ENCODE data around the gene CUX1. TPM values are rescaled to one million over a fixed set of nuclear protein-coding genes. Genes with fewer than 3 reads are reported as not detected.

The CUX1 gene
- total RNA-seq, 1 donor from 2014 or later, result 101 TPM

GRCh38 chr7:102288285-102288930 is 471.0 kb downstream of the CUX1 start:
- no peak for DNase-seq (ENCODE audit: low spot score in 2 of 2)
- TF ChIP-seq, protein P1, sequence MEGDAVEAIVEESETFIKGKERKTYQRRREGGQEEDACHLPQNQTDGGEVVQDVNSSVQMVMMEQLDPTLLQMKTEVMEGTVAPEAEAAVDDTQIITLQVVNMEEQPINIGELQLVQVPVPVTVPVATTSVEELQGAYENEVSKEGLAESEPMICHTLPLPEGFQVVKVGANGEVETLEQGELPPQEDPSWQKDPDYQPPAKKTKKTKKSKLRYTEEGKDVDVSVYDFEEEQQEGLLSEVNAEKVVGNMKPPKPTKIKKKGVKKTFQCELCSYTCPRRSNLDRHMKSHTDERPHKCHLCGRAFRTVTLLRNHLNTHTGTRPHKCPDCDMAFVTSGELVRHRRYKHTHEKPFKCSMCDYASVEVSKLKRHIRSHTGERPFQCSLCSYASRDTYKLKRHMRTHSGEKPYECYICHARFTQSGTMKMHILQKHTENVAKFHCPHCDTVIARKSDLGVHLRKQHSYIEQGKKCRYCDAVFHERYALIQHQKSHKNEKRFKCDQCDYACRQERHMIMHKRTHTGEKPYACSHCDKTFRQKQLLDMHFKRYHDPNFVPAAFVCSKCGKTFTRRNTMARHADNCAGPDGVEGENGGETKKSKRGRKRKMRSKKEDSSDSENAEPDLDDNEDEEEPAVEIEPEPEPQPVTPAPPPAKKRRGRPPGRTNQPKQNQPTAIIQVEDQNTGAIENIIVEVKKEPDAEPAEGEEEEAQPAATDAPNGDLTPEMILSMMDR (IDR thresholded peaks at IDR 0.05), result no peak
- Histone ChIP-seq H3K27me3 (no peaks in the 10 kb centered on the region), H3K36me3 (no peaks in the 10 kb centered on the region), H3K4me1 (peaks cover 5 to 8% of the 10 kb centered on the region in 2 donors), H3K4me3 (peak overlapping the region in 1 of 2 donors; percentile 86), H3K27ac (no peak overlapping the region), H3K9me3 (no peaks in the 10 kb centered on the region)
- intact Hi-C loops (cut with DNase I), result loop anchor here (5.0 kb wide), 1 partner anchor 74 kb away; no protein-coding TSS in a partner anchor

DNA sequence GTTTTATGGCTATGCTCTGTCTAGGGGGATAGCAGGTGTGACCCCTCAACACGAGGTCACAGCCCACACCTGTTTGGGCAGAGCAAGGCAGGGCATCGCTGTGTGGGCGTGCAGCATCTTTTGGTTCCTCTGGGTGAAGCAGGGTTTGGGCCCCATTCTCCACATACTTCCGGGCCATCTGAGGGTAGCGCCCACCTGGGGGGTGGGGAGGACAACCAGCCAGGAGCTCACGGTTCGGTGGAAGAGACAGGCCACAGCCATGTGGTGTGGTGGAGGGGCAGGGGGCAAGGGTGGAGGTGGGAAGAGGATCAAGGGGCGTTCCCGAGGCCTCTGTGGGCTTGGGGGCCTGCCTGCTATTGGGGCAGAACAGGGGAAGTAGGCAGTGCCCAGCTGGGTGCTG is 471.6 kb downstream of the CUX1 start:
- TF ChIP-seq, protein P1 (IDR thresholded peaks at IDR 0.05), result no peak
- intact Hi-C loops (cut with DNase I), result loop anchor here (5.0 kb wide), 1 partner anchor 73 kb away; no protein-coding TSS in a partner anchor
- Histone ChIP-seq H3K36me3 (no peaks in the 10 kb centered on the region), H3K27me3 (no peaks in the 10 kb centered on the region), H3K4me3 (no peak overlapping the region), H3K27ac (no peak overlapping the region), H3K4me1 (peaks cover 5 to 8% of the 10 kb centered on the region in 2 donors), H3K9me3 (no peaks in the 10 kb centered on the region)
- DNase-seq (ENCODE audit: low spot score in 2 of 2), result no peak

GRCh38 chr7:102291056-102291915 is 473.9 kb downstream of the CUX1 start:
- TF ChIP-seq, protein P1 (IDR thresholded peaks at IDR 0.05), result no peak
- H3K27me3 ChIP-seq, result no peaks in the 10 kb centered on the region
- no peaks in the 10 kb centered on the region for H3K36me3 ChIP-seq
- intact Hi-C loops (cut with DNase I), result no loop called here
- peaks cover 5% of the 10 kb centered on the region in 2 donors for H3K4me1 ChIP-seq
- no peak overlapping the region for H3K27ac ChIP-seq
- no peak overlapping the region for H3K4me3 ChIP-seq
- H3K9me3 ChIP-seq, result no peaks in the 10 kb centered on the region
- DNase-seq (ENCODE audit: low spot score in 2 of 2), result no peak

GRCh38 chr7:102291916-102292267 is 474.5 kb downstream of the CUX1 start:
- Histone ChIP-seq H3K4me1 (peaks cover 5% of the 10 kb centered on the region in 2 donors), H3K36me3 (no peaks in the 10 kb centered on the region), H3K9me3 (no peaks in the 10 kb centered on the region), H3K27me3 (no peaks in the 10 kb centered on the region), H3K4me3 (no peak overlapping the region), H3K27ac (no peak overlapping the region)
- intact Hi-C loops (cut with DNase I), result no loop called here
- no peak for DNase-seq (ENCODE audit: low spot score in 2 of 2)
- TF ChIP-seq, protein P1 (IDR thresholded peaks at IDR 0.05), result no peak

DNA sequence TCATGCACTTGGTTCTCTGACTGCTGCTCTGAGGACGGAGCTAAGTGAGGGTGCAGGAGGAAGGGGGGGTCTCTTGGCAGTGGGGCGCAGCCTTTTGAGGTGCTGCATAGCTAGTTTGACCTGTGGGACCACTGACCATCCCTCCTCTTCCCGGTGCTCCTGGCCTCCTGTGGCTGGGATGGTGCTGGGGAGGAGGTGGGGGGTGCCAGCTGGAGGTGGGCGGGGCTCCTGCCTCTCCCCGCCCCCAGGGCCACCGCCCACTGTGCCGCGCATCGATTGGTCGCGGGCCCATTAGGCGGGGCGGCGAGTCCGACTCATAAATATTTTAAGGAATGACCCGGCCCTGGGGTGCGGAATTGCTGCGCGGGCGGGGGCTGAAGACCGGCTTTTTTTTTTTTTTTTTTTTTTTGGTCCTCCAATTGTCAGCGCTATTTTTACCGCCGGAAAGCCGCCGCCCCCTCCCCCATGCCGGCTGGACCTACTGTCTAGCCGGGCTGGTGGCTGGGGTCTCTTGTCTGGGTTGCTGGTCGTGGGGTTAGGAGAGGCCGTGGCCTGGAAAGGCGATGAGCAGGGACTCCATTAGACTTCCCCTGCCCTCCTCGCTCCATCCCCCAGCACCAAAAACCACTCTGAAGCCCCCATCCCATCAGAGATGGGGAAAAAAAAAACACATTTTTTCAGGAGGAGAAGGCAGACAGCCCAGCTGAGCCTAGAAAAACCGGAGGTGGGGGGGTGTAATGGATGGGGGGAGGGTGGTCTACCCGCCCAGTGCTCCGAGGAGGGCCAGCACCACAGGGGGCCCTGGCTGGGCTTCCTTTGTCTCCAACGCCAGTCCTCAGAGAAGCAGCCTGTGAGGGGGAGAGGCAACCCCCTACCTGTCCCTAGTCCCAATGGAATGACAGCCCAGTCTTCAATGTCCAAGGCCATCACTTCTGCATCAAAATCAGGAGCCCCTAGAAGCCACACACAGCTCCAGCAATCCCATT is 475.7 kb downstream of the CUX1 start:
- intact Hi-C loops (cut with DNase I), result no loop called here
- Histone ChIP-seq H3K27ac (no peak overlapping the region), H3K27me3 (no peaks in the 10 kb centered on the region), H3K36me3 (no peaks in the 10 kb centered on the region), H3K4me3 (no peak overlapping the region), H3K4me1 (peaks cover under 1% of the 10 kb centered on the region in 2 donors), H3K9me3 (no peaks in the 10 kb centered on the region)
- no peak for DNase-seq (ENCODE audit: low spot score in 2 of 2)
- TF ChIP-seq, protein P1 (IDR thresholded peaks at IDR 0.05), result no peak
